ENCODE results near the gene TIMP1. TPM values are rescaled to one million over a fixed set of nuclear protein-coding genes. Genes with fewer than 3 reads are reported as not detected.

TIMP1 gene
- total and polyA plus RNA-seq, 2 experiments from 2014 or later, result 54.4 to 247 TPM

- H3K4me1 ChIP-seq (ENCODE audit: low read depth), result no peaks in the 10 kb centered on the region
- no peak overlapping the region for H3K27ac ChIP-seq
- H3K27me3 ChIP-seq, result no peaks in the 10 kb centered on the region
- H3K9me3 ChIP-seq (ENCODE audit: low read depth), result no peaks in the 10 kb centered on the region
- no peak for TF ChIP-seq CTCF (IDR thresholded peaks at IDR 0.05; ENCODE audit: low read depth, low read length)
- no peaks in the 10 kb centered on the region for H3K36me3 ChIP-seq
- no peak for DNase-seq (ENCODE audit: low read depth in 1 of 2, low spot score in 1 of 2)
- no peak overlapping the region for H3K4me3 ChIP-seq
Measured at GRCh38 chrX:47610511-47610910, 28.3 kb downstream of the TIMP1 start.

GRCh38 chrX:47611489-47611888 is 29.3 kb downstream of the TIMP1 start:
- Histone ChIP-seq H3K9me3 (ENCODE audit: low read depth) (no peaks in the 10 kb centered on the region), H3K4me3 (no peak overlapping the region), H3K27me3 (no peaks in the 10 kb centered on the region), H3K36me3 (no peaks in the 10 kb centered on the region), H3K4me1 (ENCODE audit: low read depth) (no peaks in the 10 kb centered on the region), H3K27ac (no peak overlapping the region)
- TF ChIP-seq CTCF (IDR thresholded peaks at IDR 0.05; ENCODE audit: low read depth, low read length), result no peak
- DNase-seq (ENCODE audit: low read depth in 1 of 2, low spot score in 1 of 2), result no peak

- no peaks in the 10 kb centered on the region for H3K27me3 ChIP-seq
- no peak overlapping the region for H3K27ac ChIP-seq
- DNase-seq (ENCODE audit: low read depth in 1 of 2, low spot score in 1 of 2), result no peak
- H3K4me3 ChIP-seq, result no peak overlapping the region
- TF ChIP-seq CTCF (IDR thresholded peaks at IDR 0.05; ENCODE audit: low read depth, low read length), result no peak
- no peaks in the 10 kb centered on the region for H3K9me3 ChIP-seq (ENCODE audit: low read depth)
- no peaks in the 10 kb centered on the region for H3K4me1 ChIP-seq (ENCODE audit: low read depth)
- no peaks in the 10 kb centered on the region for H3K36me3 ChIP-seq
Measured at GRCh38 chrX:47611926-47612325, 29.7 kb downstream of the TIMP1 start.

- TF ChIP-seq CTCF (IDR thresholded peaks at IDR 0.05; ENCODE audit: low read depth, low read length), result no peak
Measured at GRCh38 chrX:47612418-47612817, 30.2 kb downstream of the TIMP1 start.

GRCh38 chrX:47613082-47613481 is 30.8 kb downstream of the TIMP1 start:
- no peak overlapping the region for H3K4me3 ChIP-seq
- no peaks in the 10 kb centered on the region for H3K4me1 ChIP-seq (ENCODE audit: low read depth)
- no peak overlapping the region for H3K27ac ChIP-seq
- H3K27me3 ChIP-seq, result no peaks in the 10 kb centered on the region
- no peak for TF ChIP-seq CTCF (IDR thresholded peaks at IDR 0.05; ENCODE audit: low read depth, low read length)
- no peaks in the 10 kb centered on the region for H3K9me3 ChIP-seq (ENCODE audit: low read depth)
- no peaks in the 10 kb centered on the region for H3K36me3 ChIP-seq
- DNase-seq (ENCODE audit: low read depth in 1 of 2, low spot score in 1 of 2), result no peak

More at GRCh38 chrX:47612418-47612817, 30.2 kb downstream of the TIMP1 start:
- DNase-seq (ENCODE audit: low read depth in 1 of 2, low spot score in 1 of 2), result no peak
- H3K4me1 ChIP-seq (ENCODE audit: low read depth), result no peaks in the 10 kb centered on the region
- no peaks in the 10 kb centered on the region for H3K36me3 ChIP-seq
- H3K9me3 ChIP-seq (ENCODE audit: low read depth), result no peaks in the 10 kb centered on the region
- H3K27me3 ChIP-seq, result no peaks in the 10 kb centered on the region
- no peak overlapping the region for H3K27ac ChIP-seq
- H3K4me3 ChIP-seq, result no peak overlapping the region

- Histone ChIP-seq H3K9me3 (ENCODE audit: low read depth) (no peaks in the 10 kb centered on the region), H3K27ac (no peak overlapping the region)
- DNase-seq (ENCODE audit: low read depth in 1 of 2, low spot score in 1 of 2), result no peak
Measured at GRCh38 chrX:47614618-47615017, 32.4 kb downstream of the TIMP1 start.

More at GRCh38 chrX:47614618-47615017, 32.4 kb downstream of the TIMP1 start:
- no peak for TF ChIP-seq CTCF (IDR thresholded peaks at IDR 0.05; ENCODE audit: low read depth, low read length)
- Histone ChIP-seq H3K27me3 (peaks cover 5% of the 10 kb centered on the region), H3K36me3 (no peaks in the 10 kb centered on the region), H3K4me1 (ENCODE audit: low read depth) (no peaks in the 10 kb centered on the region), H3K4me3 (no peak overlapping the region)
